Astrocyte of the hippocampus (primary cell): Measurements from ENCODE around the gene KRT13.
"Not testable (repeated sequence)": the region's sequence is repeated elsewhere in the genome, so short reads cannot be mapped to it uniquely, and the experiment has no call there.

Experiments
- DNase-seq: peaks from one replicate; pipeline ENCODE4 v3.0.0; 2011; ENCODE audit warnings: low read depth, low spot score

Gene KRT13

DNA sequence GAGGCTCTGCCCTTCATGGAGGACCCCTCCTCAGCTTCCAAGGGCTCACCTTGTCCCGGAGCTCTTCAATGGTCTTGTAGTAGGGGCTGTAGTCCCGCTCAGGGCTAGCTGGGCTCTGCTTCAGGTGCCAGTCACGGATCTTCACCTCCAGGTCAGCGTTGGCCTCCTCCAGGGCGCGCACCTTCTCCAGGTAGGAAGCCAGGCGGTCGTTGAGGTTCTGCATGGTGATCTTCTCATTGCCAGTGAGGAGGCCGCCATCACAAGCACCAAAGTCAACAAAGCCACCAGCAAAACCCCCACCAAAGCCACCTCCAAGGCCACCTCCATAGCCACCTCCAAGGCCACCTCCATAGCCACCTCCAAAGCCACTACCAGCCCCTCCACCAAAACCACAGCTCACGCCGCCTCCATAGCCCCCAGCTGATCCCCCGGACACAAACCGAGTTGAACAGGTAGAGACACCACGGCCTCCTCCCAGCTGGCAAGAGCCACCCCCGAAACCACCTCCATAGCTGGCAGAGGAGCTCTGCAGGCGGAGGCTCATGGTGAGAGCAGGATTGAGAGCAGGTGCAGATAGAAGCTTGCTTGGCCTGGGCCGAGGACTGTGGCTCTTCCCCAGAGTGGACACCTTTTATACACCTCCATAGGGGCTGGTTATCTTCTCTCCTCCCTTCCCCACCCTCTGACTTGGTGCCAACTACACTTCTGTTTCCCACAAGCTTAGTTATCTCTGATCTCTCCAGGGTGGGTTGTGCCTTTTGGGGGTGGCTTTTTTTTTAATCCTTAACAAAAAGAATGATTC is at the start of gene KRT13:
Gene KRT13 (minus strand): TSS at position 606 of the 802 bp plus-strand sequence. CDS start 62 bp downstream, at position 544.
- no peak for DNase-seq

DNA sequence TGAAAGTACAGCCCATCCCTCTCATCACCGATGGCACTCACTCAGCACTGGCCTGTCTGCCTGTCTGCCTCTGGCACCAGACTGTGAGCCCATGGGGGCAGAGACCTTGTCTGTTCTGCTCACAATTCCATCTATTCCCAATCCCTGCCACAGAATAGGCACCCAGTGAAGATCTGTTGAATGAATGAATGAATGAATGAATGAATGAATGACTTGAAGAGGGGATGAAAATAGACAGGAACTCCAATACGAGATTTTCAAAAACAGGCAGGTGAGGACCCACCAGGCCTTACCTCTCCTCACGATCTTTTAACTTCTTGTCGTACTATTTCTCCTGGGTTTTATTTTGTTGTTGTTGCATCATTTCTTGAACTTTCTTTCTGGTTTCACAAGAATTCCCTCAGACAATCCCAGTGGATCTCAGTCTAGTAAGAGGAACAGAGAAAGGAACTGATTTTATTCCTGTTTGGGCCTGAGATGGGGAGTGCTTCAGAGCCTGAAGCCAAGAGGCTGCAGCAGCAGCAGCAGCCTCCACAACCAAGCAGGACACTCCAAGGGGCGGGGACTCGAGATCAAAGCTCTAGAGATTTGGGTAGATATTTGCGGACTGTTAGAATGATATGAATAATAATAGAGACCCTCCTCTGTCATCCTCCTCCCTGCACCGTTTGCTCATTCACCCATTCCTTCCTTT is 48.7 kb upstream of the KRT13 start:
- DNase-seq = no peak

DNA sequence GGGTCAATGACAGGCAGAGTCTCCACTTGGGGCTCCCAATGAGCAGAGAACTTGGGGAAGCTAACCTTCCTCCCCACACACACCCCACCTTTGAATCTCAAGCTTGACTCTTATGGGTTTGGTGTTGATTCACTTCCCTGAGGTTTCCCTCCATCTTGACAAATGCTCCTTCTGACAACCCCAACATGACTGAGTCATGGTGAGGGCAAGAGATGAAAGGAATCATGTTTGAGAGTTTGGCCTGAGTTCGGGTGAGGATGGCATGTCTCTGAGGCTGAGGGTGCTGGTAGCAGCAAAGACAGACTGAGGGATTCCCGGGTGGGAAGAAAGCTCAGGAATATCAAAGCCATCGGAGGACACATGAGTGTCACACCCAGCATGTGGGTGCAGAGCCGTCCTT is 47.8 kb upstream of the KRT13 start:
- DNase-seq = peak; percentile 32

DNA sequence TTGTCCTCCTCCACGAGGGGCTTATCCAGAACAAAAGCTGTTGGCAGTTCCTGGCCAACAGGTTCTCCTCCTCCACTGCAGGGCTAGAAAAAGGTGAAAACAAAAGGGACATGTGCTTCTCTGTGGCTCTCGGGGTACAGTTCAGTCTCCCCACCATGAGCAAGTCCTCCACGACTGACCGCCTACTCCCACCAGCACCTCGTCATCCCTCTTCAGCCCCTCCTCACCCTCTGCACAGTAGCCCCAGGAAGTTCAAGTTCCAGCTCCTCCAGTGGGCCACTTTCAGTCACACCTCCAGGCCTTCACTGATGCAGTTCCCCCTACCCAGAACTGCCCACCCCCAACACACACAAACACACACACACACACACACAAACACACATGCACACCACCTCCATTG is 47.0 kb upstream of the KRT13 start:
- no peak for DNase-seq

GRCh38 chr17:41551365-41551764 is 46.0 kb upstream of the KRT13 start:
- peak; percentile 72 for DNase-seq

GRCh38 chr17:41549596-41550039 is 44.2 kb upstream of the KRT13 start:
- no peak for DNase-seq

- DNase-seq = peak; percentile 96
Measured at GRCh38 chr17:41548844-41549595, 43.6 kb upstream of the KRT13 start.

DNA sequence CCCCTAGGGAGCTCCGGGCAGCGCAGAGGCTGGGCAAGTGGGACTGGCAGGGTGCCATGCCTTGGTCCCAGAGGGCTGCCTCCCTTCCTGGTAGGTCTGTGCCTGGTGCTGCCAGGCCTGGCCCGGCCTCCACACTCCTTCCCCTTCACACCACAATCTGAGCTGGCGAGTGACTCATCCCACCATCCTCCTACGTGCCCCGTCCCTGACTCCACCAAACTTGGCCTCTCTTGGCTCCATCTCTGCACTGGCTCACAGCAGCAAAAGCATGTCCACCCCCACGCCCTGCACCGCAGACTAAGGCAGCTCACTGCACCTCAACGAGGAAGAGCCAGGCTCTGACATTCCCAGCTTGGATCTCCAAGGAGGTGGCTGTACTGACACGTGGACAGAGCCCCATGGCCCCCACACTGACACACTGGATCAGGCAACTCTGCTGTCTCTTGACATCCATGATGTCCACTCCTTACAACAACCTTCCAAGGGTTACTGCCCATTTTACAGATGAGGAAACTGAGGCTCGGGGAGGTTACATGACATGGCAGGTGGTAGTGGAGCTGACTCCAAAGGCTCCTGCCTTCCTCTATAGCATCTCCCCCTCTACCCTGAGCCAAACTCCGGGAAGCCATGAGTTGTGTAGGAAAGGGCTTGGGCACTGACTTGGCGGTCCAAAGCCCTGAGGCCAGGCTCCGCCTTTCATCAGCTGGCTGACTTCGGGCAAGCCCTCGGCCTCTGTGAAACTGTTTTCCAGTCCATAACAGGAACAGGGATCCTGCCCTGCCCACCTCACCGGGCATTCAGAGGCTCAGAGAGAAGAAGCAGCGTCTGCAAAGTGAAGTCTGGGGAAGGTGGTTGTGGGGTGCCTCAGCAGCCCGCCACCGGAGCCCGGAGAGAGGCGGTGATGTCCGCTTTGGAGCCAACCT is 42.8 kb upstream of the KRT13 start:
- peak; percentile 98 for DNase-seq

GRCh38 chr17:41547378-41547841 is 42.0 kb upstream of the KRT13 start:
- DNase-seq = peak; percentile 72

GRCh38 chr17:41546819-41547218 is 41.4 kb upstream of the KRT13 start:
- DNase-seq = no peak

GRCh38 chr17:41545829-41546410 is 40.5 kb upstream of the KRT13 start:
- no peak for DNase-seq

DNA sequence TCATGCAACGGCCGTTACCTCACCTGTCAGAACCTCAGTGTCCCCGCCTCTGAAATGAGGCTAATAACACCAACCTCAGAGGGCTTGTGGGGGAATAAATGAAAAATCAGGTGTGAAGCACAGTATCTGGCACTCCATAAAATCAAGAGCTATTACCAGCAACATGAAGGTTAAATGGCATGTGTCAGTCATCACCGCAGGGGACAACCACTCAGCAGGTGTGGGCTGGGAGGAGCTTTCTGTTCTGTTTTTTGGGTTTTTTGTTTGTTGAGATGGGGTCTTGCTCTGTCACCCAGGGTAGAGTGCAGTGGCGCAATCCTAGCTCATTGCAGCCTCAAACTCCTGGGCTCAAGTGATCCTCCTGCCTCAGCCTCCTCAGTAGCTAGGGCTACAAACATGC is 39.5 kb upstream of the KRT13 start:
- DNase-seq = no peak

DNA sequence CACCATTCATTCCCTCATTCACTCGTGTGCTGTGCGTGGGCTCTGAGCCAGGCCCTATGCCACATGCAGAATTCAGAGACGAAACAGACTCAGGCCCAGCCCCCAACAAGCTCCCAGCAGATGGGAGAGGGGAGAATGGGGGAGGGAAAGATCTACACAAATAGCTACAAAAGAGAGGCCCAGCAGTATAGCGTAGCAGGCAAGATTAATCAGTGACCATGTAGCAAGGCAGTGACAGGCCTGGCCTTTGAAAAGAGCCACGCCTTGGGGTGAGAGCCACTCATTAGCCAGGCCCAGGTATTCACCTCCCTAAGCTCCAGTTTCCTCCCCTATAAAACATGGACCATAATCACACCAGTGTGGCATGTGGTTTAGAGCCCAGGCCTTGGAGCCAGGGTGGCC is 39.1 kb upstream of the KRT13 start:
- peak; percentile 38 for DNase-seq

DNA sequence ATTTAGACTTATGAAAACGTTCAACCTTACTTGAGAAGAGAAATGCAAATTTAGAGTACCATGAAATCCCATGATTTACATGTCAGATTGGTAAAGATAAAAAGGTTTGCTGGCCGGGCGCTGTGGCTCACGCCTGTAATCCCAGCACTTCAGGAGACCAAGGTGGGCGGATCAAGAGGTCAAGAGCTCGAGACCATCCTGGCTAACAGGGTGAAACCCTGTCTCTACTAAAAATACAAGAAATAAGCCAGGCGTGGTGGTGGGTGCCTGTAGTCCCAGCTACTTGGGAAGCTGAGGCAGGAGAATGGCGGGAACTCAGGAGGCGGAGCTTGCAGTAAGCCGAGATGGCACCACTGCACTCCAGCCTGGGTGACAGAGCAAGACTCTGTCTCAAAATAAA is 37.4 kb upstream of the KRT13 start:
- not testable (repeated sequence) for DNase-seq

DNA sequence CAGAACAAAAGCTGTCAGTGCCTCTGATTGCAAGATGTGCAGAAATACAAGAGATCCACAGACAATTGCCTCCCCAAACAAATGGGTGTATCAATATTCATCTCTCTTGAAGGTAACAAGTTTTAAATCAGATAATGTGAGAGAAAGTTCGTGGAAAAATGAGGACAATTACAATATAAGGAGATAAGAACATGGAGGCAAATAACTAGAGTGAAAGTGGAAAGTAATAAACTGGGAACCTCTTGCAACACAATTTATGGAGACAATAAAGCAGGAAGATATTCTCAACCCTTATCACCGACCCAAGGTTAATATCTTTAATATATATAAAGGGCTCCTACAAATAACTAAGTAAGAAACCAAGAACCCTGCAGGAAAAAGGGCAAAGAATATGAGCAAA is 36.9 kb upstream of the KRT13 start:
- DNase-seq = no peak

DNA sequence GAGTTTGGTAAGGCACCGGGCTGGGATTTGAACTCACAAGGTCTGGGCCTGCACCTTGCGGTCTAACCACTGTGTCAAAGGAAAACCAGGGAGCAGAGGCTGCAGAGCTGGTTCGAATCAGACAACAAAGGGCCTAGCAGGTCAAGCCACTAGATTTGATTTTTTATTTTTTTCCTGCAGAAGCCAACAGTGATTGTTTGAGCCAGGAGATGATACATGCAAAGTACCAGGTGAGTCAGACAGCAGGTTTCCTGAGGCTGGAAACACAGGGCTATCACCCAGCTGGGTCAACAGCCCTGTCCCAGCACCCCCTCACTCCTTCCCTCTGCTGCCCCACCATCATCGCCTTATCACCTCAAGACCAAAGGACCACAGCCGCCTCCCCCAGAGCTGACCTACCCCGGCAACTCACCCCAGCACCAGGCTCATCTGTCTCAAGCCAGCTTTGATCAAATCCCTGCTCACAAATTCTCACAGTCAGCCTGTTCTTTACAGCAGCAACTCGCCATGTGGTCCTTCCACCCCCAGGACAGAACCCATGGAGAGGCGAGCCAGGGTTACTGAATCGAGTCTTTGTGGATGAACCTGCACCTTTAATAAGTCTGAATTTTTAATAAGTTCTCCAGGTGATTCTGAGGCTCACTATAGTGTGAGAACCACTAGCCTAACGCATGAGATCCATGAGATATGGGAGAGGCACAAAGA is 35.7 kb upstream of the KRT13 start:
- no peak for DNase-seq

GRCh38 chr17:41539979-41540701 is 34.7 kb upstream of the KRT13 start:
- no peak for DNase-seq

DNA sequence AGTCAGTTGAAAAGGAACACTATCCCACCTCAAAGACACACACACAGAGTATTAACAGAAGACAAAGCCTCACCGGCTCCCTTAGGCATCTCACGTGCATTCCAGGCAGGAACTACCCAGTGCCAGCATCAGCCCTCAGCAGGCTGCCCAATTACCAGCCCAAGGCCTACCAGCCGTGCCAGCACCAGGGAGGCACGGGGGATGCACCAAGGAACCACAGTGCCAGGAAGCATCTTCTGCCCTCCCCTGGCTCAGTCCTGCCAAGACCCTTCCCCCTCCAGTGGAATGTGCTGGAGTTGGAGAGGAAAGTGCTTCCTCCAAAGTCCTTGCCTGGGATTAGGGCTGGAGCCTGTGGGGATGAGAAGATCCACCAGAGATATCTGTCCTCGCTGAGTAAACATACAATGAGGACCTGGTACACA is 33.7 kb upstream of the KRT13 start:
- DNase-seq = peak; percentile 55

GRCh38 chr17:41538565-41538991 is 33.2 kb upstream of the KRT13 start:
- peak; percentile 69 for DNase-seq
